ENCODE results near the gene FEZ2.

The FEZ2 gene

DNA sequence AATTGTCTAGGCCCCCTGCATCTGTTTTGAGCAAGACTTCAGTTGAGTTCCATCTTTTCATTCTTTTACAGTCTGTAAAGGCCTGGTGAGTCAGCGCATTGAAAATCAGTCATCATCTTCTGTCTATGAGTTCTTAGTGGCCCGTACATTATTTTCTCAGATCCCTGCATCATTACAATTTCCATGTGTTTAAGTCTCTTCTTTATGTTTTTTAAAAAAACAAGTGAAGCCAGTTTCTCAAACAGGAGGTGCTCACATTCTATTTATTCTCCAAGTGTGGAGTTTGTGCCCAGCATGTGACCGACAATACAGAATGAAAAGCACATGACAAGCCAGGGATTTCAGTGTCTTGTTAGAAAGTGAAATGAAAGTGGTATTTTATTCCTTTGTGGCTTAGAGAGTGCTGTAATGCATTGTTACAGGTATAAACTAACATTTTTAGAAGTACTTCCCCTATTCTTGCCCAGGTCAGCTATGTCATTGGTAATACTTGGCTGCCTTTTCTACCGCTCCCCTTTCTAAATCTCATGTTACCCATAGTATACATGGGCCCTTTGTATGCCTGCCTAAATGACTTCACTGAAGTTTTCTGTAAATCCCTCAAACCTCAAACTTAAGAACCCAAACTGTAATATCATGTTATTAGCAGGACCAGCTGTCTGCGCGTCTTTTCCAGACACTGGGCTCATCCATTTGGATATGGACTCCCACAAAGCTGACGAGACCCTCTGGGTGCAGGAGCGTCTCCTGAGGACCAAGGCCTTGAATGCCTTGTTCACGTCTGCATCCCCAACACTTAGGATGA is 67.6 kb downstream of the FEZ2 start:
- DNase-seq (ENCODE audit: low spot score), result no peak

DNA sequence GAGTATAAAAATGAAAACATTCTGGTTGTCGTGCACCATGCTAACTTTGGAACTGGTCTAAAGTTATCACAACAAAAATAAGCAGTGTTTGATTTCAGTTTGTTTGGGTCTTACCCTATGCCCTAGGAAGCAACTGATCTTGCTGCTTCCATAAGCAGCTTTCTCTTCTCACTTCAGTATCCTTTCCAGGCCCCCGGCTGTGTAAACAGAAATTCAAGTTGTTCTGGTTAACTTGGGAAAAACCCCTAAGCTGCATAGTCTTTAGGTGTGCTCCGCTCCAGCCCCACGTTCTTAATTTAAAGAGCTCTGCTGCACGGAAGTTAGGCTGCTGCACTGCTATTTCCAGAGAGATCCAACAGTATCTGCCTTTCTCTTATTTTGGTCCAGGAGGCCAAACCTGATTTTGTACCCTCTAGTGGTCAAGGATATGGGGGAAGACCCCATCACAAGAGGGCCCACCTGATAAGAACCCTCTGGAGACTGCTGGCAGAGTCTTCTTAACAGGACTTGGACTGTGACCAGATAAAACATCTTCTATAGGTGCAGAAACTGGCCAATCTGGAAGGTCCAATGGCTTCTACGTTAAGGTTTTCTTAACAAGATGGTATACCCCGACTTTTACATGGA is 69.1 kb downstream of the FEZ2 start:
- DNase-seq (ENCODE audit: low spot score), result no peak

DNA sequence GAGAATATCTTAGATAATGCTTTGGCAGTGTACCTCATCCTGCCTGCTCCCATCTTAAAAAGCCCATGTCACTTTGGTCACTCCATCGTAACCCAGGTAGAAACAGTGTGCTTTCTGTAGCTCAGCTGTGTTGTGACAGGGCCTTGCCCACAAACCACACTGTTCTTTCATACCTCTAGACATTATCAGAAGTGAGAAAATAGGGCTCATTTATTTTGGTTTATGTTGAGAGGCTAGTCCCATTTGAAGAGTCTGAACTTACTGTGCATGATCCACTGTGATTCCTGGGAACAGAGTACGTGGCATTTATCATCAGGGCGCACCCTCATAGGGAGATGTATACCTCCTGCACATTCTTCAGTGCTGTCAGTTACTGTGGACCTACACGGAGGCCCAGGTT is 69.7 kb downstream of the FEZ2 start:
- DNase-seq (ENCODE audit: low spot score), result no peak

DNA sequence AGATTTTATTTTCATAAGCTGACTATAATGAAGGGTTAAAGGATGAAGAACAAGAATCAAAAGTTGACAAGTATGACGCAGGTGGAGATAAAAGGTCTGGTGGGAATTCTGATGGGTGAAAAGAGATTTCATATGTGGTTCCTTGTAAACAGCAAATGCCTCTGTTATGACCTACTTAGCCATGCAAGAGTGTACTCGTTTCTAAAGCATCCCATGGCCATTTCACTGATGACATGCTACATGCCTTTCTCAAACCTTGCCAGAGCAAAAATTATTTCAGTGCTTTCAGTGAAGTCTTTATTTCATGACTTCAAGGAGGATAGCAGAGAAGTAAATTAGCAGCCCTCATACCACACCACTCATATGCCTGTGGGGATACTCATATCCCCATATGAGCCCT is 71.7 kb downstream of the FEZ2 start:
- no peak for DNase-seq (ENCODE audit: low spot score)

DNA sequence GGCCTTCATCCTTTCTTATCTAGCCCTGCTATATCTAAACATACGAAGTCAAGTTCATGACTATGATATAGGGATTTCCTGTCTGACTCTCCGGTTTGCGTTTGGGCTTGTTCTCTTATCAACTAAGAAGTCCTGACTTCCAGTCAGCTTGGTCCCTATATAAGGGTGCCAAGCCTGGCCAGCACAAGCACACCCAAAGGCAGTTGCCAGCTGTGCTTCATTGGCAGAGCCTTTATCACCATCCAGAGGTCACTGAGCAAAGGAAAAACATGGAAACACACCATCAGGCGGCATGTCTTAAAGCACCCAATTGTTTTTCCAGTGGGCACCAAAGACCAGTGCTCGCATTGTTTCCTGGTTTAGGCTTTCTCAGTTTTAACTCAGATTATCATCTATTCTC is 72.7 kb downstream of the FEZ2 start:
- DNase-seq (ENCODE audit: low spot score), result no peak

DNA sequence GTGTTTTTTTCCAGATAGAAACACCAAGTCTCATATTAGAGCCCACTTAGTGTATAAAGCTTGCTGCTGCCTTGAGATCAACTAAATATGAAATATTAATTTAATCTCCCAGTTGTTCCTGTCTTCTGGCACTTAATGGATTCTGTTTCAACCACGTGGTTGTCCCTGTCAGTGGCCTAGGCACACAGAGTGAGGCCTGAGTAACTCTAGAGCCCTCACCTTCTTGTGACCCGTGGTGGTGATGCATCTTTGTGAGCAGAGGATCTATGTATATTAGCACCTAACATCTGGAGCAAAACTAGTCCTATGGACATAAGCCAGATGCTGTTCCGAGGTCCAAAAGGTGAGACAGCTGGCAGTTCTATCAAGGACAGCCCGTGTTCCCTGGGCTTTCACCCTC is 74.8 kb downstream of the FEZ2 start:
- DNase-seq (ENCODE audit: low spot score), result no peak

DNA sequence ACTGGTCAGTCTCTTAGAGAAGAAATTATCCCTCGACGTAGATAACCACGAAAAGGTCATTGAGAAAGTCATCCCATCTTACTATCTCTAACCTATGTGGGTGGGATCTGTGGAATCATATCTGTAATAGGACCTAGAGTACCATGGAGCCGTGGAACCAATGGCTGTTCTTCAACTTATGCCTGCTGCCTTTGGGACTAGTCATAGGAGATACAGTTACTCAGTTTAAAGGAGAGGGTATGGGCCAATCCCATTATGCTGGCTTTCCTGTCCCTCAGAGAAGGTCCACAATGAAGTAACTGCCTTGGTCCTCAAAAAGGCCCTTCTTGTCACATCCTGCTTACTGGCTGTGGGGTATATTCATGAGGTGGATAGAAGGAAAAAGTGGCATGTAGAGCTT is 77.5 kb downstream of the FEZ2 start:
- no peak for DNase-seq (ENCODE audit: low spot score)

DNA sequence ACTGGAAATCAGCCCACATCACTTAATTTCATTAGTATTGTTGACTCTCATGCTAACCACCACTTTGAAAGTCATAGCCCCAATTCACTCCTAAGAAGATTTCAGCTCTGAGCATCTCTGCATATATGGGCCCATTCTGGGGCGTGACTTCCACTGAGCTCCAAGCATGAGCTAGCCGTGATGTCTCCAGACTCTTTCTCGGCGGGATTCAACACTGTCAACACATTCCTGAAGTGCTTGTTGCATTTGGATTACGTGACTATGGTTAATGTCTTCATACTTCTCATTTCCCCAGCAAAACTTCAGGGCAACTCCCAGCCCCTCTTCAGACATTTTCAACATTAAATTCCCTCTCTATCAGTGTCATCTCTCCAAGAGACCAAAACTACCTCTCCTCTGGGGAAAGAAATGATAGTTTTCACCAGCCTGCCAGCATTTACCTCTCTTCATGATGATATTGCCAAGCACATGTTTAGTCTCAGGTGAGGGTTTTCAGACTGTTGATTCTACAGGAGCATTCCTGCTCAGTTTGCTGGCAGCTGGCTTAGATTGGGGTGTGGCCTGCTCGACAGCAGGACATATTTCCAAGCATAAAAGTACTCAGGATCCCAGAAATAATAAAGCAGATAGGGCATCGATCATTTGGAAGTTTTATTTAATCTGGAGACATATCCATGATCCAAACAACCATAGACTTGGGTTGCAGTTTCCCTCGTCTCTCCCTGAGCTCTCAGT is 81.7 kb downstream of the FEZ2 start:
- DNase-seq (ENCODE audit: low spot score), result no peak

DNA sequence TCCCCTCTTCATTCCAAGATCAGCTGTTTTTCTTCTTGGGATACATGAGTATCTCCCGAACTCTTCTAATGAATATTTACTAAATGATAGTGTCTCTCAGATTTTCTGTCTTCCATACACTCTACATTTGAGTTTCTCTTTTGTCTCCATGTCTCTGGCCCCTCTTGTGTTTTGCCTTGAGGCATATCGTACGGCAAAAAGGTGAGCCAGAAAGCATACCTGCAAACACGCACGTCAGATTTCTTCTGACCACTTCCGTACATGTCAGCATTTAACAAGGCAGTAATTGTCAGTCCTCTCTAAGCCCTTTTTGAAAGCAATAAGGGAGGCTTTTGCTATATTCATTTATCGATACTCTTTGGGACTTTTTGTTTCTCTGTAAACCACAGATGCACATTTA is 82.4 kb downstream of the FEZ2 start:
- no peak for DNase-seq (ENCODE audit: low spot score)

DNA sequence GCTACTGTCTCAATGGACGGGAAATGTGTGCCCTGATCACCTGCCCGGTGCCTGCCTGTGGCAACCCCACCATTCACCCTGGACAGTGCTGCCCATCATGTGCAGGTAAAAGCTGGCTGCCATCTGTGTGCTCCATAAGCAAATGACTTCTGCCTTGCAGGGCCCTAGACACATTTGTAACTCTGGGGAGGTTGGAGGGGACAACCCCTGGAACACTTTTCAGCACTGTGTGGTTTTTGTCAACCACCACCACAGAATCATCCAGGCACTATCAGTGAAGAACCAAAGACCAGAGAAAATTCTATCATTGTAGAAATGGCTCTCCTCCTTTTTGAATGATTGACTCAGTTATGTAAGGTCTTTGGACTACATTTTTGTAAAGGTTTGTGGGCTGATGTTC is 84.3 kb downstream of the FEZ2 start:
- no peak for DNase-seq (ENCODE audit: low spot score)

DNA sequence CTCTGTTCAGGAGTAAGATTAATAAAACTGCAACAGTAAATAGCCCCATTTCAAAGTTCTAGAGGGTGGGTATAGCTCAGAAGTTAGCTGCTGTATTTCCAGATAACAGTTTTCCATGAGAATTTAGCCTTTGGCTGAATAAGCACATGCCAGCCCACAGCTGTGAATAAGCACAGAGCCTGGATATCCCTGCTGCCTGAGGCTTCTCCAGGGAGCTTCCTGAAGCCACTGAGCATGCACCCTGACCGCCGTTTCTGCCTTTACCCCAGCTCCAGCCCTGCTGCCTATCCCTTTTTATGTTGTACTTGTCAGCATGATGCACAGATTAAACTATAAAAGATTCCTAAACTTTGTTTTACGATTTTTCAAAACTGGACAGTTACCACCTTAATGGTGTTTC is 85.3 kb downstream of the FEZ2 start:
- DNase-seq (ENCODE audit: low spot score), result no peak

DNA sequence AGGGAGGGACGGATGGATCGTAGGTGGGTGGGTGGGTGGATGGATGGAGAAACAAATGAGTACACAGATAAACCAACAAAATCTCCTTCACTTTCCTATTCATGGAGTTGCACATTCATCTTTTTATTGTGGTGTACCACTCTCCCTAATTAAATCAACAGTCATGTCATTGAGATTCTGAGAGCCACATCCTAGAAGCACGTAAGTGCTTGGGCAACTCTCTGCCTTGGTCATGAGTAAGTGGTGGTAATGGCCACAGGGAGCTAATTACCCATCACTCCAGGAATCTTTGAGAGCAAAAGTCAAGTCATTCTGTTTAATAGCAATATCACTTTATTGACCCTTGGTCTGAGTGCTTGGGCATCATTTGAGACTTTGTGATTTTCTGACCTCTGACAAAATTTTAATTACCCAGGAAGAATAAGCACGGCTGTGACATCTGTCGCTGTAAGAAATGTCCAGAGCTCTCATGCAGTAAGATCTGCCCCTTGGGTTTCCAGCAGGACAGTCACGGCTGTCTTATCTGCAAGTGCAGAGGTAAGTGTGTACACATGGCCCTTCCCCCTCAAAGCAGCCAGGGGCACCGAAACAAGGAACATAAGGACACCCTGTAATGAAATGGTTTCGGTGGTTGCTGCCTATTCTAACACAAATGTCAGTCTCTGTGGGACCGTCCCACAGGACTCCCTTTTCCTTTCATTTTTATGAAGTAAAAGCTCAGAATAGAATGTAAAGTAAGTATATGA is 85.9 kb downstream of the FEZ2 start:
- DNase-seq (ENCODE audit: low spot score), result no peak

DNA sequence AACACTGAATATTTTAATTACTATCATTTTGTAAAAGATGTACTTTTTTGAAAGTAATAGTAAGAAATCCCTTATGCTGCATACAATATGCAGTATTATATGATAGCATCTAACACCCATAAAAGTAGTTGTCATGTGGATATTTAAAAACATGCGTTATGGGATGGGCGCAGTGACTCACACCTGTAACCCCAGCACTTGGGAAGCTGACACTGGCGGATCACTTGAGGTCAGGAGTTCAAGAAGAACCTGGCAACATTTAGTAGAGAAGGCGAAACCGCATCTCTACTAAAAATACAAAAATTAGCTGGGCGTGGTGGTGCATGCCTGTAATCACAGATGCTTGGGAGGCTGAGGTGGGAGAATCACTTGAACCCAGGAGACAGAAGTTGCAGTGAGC is 88.9 kb downstream of the FEZ2 start:
- DNase-seq (ENCODE audit: low spot score), result no peak

DNA sequence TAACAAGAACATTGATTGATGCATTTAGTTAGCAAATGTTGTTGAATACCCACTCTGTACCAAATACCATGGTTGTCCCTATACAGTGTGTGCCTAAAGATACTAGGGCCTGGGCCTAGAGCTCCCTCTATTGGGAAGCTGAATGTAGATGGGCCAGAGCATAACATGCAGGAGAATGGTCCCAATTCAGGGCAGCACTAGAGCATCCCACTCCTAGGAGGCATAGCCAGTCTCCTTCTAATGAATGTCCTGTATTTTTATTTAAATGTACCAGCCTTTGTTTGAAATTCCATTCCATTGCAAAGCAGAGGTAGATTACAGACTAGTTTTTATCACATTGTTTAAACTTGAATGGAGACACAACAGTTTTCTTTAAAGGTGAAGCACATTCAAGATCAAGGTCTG is 90.6 kb downstream of the FEZ2 start:
- DNase-seq (ENCODE audit: low spot score), result peak; percentile 72
